Measurements from ENCODE around the gene PI3. TPM values are rescaled to one million over a fixed set of nuclear protein-coding genes. Genes with fewer than 3 reads are reported as not detected.

Gene PI3
- total and polyA plus RNA-seq, 9 donors = 0.30 to 0.92 TPM; not detected in 7

DNA sequence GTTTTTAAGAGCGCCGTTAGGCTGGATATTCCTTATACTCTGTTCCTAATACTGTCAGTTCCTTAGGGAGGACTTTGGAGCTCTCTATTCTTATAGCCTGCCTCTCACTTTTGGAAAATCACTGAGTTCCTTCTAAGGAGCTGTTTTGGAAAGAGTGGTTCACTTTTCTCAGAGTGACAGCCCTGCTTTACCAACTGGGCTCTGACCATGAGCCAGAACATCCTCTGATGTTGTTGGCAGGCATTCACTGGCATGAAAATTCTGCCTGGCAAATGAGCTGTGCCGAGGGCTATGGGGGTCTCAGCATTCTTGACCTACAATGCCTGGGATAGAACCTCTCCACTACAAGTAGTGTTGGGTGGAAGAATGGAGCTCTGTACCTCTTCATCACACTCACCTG lies 17.2 kb downstream of the PI3 start:
- intact Hi-C loops (cut with DNase I) = no loop called here
- H3K4me1 ChIP-seq (ENCODE audit: insufficient read depth) = no peaks in the 10 kb centered on the region
- no peak overlapping the region for H3K27ac ChIP-seq
- TF ChIP-seq, protein P1, sequence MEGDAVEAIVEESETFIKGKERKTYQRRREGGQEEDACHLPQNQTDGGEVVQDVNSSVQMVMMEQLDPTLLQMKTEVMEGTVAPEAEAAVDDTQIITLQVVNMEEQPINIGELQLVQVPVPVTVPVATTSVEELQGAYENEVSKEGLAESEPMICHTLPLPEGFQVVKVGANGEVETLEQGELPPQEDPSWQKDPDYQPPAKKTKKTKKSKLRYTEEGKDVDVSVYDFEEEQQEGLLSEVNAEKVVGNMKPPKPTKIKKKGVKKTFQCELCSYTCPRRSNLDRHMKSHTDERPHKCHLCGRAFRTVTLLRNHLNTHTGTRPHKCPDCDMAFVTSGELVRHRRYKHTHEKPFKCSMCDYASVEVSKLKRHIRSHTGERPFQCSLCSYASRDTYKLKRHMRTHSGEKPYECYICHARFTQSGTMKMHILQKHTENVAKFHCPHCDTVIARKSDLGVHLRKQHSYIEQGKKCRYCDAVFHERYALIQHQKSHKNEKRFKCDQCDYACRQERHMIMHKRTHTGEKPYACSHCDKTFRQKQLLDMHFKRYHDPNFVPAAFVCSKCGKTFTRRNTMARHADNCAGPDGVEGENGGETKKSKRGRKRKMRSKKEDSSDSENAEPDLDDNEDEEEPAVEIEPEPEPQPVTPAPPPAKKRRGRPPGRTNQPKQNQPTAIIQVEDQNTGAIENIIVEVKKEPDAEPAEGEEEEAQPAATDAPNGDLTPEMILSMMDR (IDR thresholded peaks at IDR 0.05) = no peak
- TF ChIP-seq EP300 (IDR thresholded peaks at IDR 0.05) (no peak), POLR2A (IDR thresholded peaks at IDR 0.05) (no peak)
- no peaks in the 10 kb centered on the region for H3K9me3 ChIP-seq
- DNase-seq = no peak
- H3K4me3 ChIP-seq = no peak overlapping the region
- no peaks in the 10 kb centered on the region for H3K27me3 ChIP-seq
- WGBS, 3 donors = 91 to 97% (median 92%) methylated on average over 3 of the region's 3 CpGs
- H3K36me3 ChIP-seq = no peaks in the 10 kb centered on the region

DNA sequence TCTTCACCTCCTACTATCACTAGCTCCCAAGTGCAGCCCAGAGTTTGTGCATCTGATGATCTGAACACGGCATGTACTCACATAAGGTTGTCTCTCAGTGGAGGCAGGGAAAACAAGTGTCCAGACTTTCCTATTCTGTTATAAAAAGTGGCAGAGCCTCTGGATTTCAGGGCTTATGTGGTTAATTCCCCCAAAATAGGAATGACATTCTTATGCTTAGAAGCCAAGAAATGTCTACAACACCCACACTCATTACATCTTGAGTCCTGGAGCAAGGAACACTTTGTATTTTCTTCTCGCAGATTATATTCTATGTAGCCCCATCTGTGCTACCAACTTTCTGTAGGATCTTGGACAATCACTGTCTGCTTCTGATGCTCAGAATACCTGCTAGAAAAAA lies 18.6 kb downstream of the PI3 start:
- H3K4me3 ChIP-seq = no peak overlapping the region
- WGBS, 3 donors = 82 to 85% (median 83%) methylated on average over 2 of the region's 2 CpGs
- intact Hi-C loops (cut with DNase I) = no loop called here
- no peak for DNase-seq
- TF ChIP-seq, protein P1 (IDR thresholded peaks at IDR 0.05) = no peak
- no peak for TF ChIP-seq POLR2A (IDR thresholded peaks at IDR 0.05)
- no peak for TF ChIP-seq EP300 (IDR thresholded peaks at IDR 0.05)
- H3K9me3 ChIP-seq = no peaks in the 10 kb centered on the region
- H3K4me1 ChIP-seq (ENCODE audit: insufficient read depth) = no peaks in the 10 kb centered on the region
- no peak overlapping the region for H3K27ac ChIP-seq
- H3K36me3 ChIP-seq = no peaks in the 10 kb centered on the region
- H3K27me3 ChIP-seq = no peaks in the 10 kb centered on the region

DNA sequence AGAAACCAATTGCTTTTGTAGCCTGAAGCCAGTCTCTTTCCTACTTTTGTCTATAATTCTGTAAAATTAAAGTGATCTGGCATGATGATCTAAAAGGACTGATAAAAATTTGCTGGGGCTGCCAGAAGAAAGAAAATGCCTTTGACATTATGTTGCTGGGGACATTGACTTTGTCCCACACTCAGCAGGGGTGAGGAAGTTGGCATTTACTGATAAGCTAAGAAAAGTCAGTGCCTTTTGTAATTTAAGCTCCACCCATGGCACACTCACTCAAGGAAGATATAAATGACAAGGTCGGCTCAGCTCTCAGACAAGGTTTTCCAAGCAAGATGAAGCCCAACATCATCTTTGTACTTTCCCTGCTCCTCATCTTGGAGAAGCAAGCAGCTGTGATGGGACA lies 32.0 kb downstream of the PI3 start, which contains the start of gene SEMG1:
Gene SEMG1 (plus strand): TSS at position 309 of the 400 bp plus-strand sequence. CDS start 21 bp downstream, at position 330.
- Histone ChIP-seq H3K27me3 (no peaks in the 10 kb centered on the region), H3K36me3 (no peaks in the 10 kb centered on the region), H3K27ac (no peak within 1 kb of the TSS), H3K4me3 (no peak within 1 kb of the TSS), H3K9me3 (no peaks in the 10 kb centered on the region), H3K4me1 (ENCODE audit: insufficient read depth) (no peaks in the 10 kb centered on the region)
- intact Hi-C loops (cut with DNase I) = no loop called here
- 48 to 53% (median 50%) methylated on average over 1 of the region's 1 CpG for WGBS, 3 donors
- TF ChIP-seq POLR2A (IDR thresholded peaks at IDR 0.05) (no peak), EP300 (IDR thresholded peaks at IDR 0.05) (no peak)
- TF ChIP-seq, protein P1 (IDR thresholded peaks at IDR 0.05) = no peak
- DNase-seq = no peak

DNA sequence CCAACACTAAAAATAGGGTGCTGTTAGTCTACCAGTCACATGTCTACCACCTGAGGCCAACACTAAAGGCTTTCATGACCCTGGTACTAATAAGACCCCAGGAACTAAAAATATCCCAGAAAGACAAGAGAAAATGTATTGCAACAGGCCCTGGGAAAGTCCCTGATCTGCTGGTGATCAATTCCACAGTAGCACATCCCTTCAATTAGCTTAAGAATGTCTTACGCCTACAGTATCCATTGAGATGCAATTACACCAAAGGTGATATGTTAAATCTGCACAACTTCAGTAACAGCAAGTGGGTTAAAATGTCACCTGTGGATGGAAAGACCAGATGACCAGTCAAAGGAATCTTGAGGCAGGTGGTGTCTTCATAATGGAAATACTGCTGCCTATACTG lies 35.2 kb downstream of the PI3 start:
- H3K4me1 ChIP-seq (ENCODE audit: insufficient read depth) = no peaks in the 10 kb centered on the region
- H3K9me3 ChIP-seq = no peaks in the 10 kb centered on the region
- DNase-seq = no peak
- no peak overlapping the region for H3K27ac ChIP-seq
- H3K27me3 ChIP-seq = no peaks in the 10 kb centered on the region
- no peaks in the 10 kb centered on the region for H3K36me3 ChIP-seq
- H3K4me3 ChIP-seq = no peak overlapping the region
- 81 to 92% (median 84%) methylated on average over 1 of the region's 1 CpG for WGBS, 3 donors
- intact Hi-C loops (cut with DNase I) = no loop called here
- TF ChIP-seq POLR2A (IDR thresholded peaks at IDR 0.05) = no peak
- TF ChIP-seq, protein P1 (IDR thresholded peaks at IDR 0.05) = no peak
- TF ChIP-seq EP300 (IDR thresholded peaks at IDR 0.05) = no peak
